Measurements from ENCODE around the gene TMC4.

DNA sequence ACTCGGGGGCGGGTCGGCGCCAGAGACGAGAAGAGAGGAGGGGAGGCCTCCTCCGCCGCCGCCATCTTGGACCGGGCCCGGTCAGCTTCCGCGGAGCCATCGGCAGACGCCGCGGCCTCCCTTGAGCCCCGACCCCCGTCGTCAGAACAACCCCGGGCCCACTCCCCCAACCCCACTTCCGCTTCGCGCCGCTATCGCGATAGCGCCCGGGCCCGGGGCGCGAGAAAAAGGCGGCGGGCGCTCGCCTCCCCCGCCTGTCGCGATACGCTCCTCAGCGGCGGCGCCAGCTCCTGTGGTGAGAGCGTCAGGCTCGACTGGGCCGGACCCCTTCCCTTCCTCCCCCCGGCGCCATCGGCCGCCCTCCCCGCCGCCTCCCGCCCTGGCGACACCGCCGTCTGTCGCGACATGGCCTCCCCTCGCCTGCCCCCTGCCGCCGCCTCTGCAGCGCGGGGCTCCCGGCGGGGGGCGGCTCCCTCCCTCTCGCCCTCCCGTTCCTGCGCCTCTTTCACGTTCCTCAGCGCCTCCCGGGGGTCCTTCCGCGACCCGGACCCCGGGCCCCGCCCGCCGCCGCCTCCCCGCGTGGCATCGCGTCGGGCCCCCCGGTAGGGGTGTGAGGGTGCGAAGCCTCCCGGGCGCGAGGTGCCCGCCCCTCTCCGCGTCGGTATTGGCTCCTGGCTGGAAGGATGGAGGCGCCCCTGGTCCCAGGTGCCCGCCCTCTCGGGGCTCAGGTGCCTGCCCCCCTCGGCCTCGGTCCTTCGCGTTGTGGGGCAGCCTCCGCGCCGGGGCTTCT is 35.1 kb downstream of the TMC4 start, which contains the start of gene CNOT3:
- TF ChIP-seq, protein P1, sequence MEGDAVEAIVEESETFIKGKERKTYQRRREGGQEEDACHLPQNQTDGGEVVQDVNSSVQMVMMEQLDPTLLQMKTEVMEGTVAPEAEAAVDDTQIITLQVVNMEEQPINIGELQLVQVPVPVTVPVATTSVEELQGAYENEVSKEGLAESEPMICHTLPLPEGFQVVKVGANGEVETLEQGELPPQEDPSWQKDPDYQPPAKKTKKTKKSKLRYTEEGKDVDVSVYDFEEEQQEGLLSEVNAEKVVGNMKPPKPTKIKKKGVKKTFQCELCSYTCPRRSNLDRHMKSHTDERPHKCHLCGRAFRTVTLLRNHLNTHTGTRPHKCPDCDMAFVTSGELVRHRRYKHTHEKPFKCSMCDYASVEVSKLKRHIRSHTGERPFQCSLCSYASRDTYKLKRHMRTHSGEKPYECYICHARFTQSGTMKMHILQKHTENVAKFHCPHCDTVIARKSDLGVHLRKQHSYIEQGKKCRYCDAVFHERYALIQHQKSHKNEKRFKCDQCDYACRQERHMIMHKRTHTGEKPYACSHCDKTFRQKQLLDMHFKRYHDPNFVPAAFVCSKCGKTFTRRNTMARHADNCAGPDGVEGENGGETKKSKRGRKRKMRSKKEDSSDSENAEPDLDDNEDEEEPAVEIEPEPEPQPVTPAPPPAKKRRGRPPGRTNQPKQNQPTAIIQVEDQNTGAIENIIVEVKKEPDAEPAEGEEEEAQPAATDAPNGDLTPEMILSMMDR (IDR thresholded peaks at IDR 0.05) = no peak
- peak; percentile 75 to 83 for TF ChIP-seq POLR2A (IDR thresholded peaks at IDR 0.05)

Data from sigmoid colon (tissue), 3 donors.